WI38 (cell line): ENCODE measurements around the gene EOMES.
A peak's percentile ranks its signal among the peaks of the same experiment; 100 is the strongest.

Experiments used
- H3K4me3 ChIP-seq: 2 replicates; pipeline ENCODE4 v1.5.1; 2011; ENCODE audit warnings: low read depth, mild to moderate bottlenecking, control low read depth, low read length
- CTCF ChIP-seq: IDR thresholded peaks from 2 replicates; pipeline ENCODE4 v1.5.1; 2012; ENCODE audit warnings: low read depth, mild to moderate bottlenecking, control low read depth, low read length

Gene EOMES

DNA sequence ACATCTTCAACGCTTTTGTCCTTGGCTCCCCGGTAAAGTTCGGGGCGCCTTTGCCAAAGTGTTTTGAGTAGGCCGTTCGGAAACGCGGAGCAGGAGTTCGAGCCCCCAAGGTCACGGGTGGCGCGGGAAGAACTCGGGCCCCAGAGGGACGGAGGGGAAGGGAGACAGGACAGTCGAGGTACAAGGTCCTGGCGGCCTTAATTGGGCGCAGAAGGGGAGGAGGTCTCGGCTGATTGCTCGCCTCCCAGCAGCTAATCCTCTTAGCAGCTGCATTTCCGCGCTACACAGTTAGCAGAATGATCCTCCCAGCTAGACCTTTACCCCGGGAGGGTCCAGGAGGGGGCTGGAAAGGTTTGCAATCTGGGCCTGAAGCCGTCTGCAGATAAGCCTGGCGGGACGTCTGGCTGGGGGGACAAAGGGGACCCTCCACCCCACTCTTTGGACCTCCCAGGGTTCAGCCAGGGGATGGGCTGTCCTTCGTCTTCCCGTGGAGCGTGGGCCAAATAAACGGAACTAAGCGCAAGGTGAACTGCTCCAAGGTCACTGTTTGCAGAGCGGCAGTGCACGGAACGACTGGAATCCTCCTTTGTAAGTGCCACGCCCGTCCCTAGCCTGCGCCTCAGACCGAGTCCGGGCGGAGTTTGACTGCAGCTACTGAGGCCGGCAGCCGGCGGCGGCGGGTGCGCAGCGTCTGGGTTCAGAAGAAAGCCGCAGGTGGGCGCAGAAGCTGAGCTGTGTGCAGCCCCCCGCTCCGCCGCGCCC lies 7.2 kb downstream of the EOMES start:
- TF ChIP-seq CTCF, result no peak
- peak overlapping the region; percentile 9; the same call in 1 of the 2 replicates for H3K4me3 ChIP-seq

DNA sequence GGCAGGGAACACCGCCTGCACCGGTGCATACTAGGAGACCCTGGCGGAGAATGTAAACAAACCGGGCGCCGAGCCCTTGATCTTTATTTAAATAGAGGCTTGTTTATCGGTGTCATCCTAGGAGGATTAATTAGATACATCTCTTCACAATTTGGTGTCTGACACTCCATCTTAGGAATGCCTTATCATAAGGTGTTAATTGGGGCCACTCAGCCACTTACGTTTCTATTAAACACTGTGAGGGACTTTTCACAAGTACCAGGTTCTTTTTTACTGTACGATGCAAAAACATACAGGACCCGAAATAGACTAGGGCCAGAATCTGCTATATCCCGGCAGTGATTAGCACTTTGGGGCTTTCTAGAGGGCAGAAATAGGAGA lies 8.0 kb downstream of the EOMES start:
- no peak overlapping the region for H3K4me3 ChIP-seq
- TF ChIP-seq CTCF, result no peak

- peak overlapping the region; percentile 63 for H3K4me3 ChIP-seq
- TF ChIP-seq CTCF, result no peak
These were observed 8.5 kb downstream of the EOMES start for GRCh38 chr3:27713435-27714145.

DNA sequence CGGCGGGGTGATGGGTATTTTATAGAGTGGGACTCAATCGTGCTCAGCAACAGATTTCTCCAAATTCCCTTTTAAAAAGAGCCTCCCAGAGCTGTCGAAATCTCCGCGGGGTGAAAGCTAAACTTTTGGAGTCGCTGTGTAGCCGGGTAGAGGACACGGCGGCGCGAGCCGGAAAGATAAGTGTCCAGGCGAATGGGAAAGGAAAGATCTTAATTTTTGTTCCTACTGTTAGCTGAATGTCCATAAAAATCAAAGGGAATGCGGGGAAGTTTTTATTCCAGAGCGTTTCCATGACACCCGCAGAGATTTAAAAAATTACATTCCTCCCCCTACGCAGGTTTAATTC lies 9.1 kb downstream of the EOMES start:
- TF ChIP-seq CTCF, result no peak
- peak overlapping the region; percentile 63 for H3K4me3 ChIP-seq

- peak; percentile 84 for TF ChIP-seq CTCF
- H3K4me3 ChIP-seq, result peak overlapping the region; percentile 63
These were observed 9.7 kb downstream of the EOMES start for GRCh38 chr3:27712136-27713077.

DNA sequence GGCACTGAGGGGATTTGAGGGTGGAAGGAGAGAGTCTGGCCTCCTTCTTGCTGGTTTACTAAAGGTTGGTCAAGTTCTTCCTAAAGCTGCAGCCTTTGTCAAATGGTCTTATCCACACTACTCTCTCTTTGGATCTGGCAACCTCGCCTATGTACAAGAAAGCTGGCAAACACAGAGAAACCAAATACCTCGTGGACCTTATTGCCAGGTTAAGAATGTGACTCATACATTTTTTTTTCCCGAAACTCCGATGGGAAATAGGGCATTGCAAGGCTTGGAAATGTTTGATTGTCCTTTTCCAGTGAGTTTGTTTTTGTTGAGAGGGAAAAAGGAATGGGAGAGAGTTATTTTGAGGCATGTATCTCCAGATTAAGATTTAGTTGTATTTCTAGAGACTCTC lies 13.9 kb downstream of the EOMES start:
- TF ChIP-seq CTCF, result no peak
- H3K4me3 ChIP-seq, result no peak overlapping the region

DNA sequence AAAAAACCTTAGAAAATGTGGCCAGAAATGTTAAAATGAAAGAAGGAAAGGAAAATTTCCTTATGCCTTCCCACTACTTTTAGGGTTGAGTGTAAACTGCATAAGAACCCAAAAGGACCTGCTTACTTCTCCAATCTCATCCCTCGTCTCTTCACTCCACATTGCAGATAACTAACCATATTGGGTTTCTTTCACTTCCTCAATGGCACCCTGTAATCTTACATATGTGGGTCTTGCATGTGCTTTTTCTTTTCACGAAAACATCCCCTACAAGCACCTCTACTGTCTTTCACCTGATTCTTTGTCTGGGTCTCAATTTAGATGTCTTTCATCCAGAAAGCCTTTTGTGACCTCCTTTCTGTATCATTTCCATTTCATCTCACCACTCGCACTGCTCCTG lies 23.1 kb downstream of the EOMES start:
- H3K4me3 ChIP-seq, result no peak overlapping the region
- TF ChIP-seq CTCF, result no peak
